ENCODE results near the gene CYGB.
"Not testable (repeated sequence)": the region's sequence is repeated elsewhere in the genome, so short reads cannot be mapped to it uniquely, and the experiment has no call there.

CYGB gene

DNA sequence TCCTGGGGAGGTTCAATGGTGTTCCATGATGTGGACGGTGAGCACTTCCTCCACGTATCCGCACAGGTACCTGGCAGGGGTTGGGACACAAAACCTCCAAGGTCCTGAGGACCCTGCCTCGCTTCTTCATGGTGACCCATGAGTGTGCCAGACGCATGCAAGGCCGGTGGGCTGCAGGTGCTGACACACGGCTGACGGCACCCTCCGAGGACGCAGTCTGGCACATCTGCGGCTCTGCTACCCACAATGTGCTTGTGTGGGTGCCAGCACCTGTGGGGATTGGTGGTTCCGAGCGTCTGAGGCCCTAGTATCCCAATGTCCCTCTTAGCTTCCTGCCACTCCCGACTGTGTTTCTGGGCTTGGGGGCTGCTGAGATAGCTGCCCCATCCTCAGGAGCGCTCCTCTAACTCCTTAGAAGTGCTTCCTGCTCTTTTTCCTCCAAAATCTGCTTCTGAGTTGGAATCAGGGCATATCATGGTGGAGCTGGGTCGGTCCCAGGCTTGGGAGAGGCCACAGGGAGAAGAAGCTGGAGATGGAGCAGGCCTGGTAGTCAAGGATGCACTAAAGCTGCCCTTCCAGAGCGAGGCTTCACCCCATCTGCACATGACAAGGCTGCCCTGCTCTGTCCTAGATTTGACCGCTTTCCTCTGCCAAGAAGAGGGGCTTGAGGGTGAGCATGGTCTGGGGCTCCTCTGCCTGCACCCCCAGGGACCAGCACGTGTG lies 1.6 kb downstream of the CYGB start:
- no peak for DNase-seq

DNA sequence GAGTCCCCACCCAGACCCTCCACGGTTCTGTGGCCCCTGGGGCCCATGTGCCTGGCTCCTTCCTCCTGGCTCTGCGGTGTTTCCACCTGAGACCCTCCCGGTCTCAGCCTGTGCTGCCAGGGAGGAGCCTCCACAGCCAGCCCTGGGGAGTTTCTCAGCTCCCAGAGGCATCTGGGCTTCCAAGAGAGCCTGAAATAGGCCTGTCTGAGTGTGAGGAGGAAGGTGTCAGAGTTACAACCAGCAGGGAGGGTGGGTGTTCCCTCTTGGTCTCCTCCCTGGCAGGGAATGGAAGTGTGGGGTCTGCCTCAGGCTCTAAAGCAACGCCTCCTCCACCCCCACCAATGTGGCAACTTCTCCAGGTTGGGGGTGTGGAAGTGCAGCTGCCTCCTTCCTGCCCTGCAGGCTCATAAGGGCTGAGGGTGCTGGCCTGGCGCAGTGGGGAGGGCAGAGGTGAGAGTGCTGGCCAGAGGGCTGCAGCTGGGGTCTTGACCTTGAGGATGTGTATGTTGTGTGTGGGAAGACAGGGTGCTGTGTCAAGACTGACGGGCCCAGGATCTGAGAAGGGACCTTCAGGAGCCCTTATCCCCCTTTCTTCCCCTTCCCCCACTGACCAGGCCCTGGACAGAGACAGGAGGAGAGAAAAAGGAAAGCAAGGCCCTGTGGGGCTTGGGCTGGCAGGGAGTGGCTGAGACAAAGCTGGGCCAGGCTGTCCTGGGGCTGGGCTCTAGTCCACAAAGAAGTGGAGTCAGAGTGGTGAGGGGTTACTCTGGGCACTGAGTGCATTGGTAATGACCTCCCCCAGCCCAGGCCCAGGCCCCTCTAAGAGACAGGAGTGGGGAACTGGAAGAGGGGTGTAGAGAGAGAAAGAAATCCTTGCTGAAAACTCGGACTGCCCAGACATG lies 2.4 kb downstream of the CYGB start:
- no peak for DNase-seq

DNA sequence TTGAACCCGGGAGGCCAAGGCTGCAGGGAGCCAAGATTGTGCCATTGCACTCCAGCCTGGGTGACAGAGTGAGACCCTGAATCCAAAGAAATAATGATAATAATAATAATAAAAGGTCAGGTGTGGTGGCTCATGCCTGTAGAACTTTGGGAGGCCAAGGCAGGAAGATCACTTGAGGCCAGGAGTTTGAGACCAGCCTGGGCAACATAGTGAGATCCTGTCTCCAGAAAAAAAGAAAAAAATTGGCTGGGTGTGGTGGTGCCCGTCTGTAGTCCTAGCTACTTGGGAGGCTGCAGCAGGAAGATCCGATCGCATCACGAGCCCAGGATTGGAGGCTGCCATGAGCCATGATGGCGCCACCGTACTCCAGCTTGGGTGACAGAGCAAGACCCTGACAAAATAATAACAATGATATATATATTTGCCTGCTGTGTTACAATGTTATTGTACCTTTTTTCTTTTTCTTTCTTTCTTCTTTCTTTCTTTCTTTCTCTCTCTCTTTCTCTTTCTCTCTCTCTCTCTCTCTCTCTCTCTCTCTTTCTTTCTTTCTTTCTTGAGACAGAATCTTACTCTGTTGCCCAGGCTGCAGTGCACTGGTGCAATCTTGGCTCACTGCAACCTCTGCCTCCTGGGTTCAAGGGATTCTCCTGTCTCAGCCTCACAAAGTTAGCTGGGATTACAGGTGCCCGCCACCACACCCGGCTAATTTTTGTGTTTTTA lies 3.7 kb downstream of the CYGB start:
- not testable (repeated sequence) for DNase-seq

- no peak for DNase-seq
Observed at GRCh38 chr17:76532072-76532651, 5.3 kb downstream of the CYGB start.

DNA sequence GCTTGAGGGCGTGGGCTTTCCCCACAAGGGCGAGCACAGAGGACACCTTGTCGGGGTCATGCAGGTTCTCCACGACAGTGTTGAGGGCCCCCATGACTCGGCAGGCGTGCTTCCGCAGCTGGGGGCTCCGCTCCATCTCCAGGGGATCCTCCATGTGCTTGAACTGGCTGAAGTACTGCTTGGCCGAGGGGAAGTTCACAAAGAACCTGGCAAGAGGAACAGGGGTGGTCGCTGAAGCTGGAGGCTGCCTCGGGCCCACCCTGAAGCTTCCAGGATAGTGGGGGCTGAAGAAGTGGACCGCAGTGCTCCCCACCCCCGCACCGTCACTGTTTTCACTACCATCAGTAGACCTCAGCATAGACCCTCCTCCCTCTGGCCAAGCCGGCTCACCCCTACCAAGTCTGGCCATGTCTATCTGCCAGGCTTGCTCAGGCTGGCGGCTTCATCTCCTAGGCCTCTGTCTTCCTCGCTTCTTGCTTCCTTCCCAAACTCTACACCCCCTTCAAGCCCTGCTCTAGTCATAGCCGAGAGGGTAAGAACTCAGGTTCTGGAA lies 5.9 kb downstream of the CYGB start:
- no peak for DNase-seq

DNA sequence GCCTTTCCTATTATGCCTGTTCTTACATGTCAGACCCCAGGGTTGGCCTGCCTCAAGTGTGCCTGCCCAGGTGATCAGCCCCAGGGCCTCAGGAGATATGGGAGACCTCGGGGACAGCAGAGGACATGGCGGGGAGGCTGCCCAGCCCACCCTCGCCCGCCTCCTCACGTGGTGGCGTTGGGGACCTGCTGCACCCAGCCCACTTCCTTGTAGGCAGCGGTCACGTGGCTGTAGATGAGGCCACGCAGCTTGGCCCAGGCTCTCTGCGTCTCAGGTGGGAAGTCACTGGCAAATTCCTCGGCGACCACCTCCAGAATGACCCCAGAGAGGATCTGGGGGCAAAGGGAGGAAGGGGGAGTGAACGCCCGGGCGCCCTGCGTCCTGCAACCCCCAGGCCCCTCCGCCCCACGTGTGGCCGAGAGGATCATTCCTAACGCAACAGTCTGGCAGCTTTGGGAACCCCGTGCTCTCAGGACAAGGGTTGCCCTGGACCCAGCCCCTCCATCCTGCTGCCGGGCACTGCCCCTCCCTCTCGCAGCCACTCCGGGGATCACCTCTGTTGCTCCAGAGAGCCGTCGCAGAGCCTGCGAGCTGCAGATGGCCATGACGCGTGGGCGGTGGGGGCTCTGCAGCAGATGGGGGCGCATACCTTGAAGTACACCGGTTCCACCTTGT lies 6.6 kb downstream of the CYGB start:
- no peak for DNase-seq

DNA sequence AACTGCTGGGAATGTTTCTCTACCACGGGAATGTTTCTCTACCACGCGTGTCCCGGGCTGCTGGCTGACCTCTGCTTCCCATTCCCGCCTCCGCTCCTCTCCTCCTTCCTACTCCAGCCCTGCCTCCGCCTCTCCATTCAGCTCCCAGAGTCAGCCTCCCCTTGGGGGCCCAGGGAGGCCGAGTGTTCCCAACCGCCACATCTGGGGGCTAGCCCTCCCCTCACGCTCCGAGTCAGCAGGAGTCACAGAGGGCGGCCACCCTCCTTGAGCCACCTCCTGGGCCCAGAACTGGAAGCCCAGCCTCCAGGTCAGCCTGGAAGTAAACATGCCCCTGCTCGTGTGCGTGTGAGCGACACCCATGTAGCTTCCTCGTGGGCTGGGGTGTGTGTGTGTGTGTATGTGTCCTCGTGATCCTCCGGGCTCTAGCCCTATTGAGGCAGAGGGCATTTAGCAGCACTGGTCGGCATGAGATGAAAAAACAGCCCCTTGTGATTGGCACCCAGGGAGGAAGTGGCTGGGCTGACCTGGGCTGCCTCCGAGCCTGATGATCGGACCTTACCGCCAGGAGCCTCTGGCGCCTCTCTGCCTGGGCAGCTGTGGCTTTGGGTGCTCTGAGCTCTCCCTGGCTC lies 7.3 kb downstream of the CYGB start:
- no peak for DNase-seq

GRCh38 chr17:76529224-76530094 lies 8.1 kb downstream of the CYGB start:
- DNase-seq: no peak

DNA sequence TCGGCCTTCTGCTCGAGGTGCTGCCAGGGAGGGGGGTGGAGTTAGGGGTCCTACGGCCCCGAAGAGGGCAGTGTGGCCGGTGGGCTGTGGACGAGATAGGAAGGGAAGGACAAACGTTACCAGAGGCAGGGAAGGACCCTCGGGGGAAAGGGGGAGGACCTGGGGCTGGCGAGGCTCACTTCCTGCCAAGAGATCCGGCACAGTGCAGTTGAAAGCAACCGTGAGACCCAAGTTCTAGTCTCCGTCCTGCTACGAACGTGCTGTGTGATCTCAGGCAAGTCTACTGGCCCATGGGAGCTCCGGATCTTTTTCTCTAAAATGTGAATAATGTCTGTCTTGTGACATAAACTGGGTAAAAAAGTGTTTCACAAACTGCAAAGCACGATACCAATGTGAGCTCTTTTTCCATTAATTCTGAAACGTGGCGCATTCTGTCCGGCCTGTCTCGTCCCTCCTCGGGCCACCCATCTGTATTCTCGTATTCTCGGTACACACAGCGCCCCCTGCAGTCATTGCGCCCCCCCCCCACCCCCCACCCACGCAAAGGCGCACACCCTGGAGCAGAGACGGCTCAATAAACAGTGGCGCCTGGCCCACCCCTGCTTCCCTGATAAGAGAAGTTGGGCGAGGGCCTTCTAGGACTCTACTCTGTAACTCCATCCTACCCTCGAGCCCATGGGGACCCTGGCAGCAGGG lies 8.8 kb downstream of the CYGB start:
- no peak for DNase-seq

GRCh38 chr17:76528156-76528527 lies 9.4 kb downstream of the CYGB start:
- DNase-seq: no peak

DNA sequence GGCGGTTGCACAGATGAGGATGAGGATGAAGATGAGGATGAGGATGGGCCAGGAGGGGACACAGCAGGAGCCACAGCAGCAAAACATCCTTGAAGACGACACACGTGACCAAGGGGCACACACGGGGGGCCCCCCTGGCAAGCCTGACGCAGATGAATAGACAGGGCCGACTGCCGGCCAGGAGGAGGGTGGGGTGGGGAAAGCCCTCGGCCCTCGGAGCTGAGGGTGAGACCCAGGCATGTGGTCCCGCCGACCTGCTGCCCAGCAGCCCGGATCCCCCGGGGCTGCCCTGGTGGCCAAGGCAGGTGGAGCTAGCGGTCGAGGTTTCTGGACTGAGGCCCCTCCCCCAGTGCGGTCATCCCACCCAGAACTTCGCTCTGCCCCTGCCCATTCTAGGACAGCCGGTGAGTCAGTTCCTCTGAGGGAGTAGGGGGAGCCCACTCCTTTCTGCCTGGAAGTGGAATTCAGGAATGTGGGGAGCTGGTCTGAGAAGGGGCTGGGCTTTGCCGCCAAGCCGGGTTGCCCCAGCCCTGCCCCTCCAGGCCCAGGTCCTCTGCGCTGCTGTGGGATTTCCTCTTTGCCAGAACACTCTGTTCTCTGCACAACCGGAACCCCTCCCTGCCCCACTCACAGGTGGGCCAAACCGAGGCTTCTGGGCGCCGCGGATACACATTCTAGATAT lies 9.9 kb downstream of the CYGB start:
- peak; percentile 77 for DNase-seq

GRCh38 chr17:76527016-76527415 lies 10.5 kb downstream of the CYGB start:
- not testable (repeated sequence) for DNase-seq

DNA sequence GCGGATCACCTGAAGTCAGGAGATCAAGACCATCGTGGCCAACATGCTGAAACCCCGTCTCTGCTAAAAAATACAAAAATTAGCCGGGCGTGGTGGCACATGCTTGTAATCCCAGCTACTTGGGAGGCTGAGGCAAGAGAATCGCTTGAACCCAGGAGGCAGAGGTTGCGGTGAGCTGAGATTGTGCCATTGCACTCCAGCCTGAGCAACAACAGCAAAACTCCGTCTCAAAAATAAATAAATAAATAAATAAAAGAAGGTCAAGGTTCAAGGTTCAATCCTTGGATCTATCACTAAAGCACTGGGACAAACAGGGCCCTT lies 12.0 kb downstream of the CYGB start:
- DNase-seq: not testable (repeated sequence)

GRCh38 chr17:76524598-76525512 lies 12.7 kb downstream of the CYGB start:
- no peak for DNase-seq

DNA sequence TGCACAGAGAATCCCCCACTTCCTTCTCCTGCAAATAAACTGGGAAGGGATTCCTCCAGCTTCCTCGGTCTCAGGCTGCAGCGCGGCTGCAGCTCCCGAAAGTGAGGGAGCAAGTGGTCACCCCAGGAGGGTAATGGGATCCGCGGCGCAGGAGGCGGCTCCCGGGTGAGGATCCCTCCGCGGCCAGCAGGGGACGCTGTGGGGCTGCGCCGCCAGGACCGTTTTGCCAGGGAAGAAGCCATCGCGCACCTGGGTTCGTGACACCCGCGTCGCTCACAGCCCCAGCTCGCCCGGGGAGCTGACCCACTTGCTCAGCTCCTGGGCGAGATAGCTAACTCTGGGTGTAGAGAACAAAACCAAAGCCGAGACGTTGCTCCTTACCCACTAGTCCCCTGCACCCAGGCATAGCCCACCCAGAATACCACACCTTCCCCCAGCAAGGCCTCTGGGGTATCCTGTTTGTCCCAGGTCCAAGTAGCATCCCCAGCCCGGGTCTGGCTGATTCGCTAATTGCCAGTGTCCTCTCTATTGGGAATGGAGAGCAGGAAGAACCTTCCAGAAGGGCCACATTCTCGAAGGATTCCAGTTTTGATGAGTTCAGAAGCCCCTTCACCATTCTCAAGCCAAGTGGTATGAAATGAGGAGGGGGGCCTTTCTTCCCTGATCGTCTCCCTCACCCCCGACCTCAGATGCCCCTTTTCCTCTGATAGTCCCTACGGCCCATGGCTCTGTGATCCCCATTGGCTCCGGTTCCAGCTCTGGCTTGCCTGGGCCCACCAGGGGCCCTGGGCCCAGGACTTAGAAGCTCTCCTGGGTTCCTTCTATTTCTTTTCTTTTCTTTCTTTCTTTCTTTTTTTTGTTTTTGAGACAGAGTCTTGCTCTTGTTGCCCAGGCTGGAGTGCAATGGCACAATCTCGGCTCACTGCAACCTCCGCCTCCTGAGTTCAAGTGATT lies 14.1 kb downstream of the CYGB start:
- DNase-seq: peak; percentile 94

GRCh38 chr17:76521683-76522082 lies 15.8 kb downstream of the CYGB start:
- not testable (repeated sequence) for DNase-seq

GRCh38 chr17:76521262-76521661 lies 16.2 kb downstream of the CYGB start:
- no peak for DNase-seq
